Mucosa of descending colon (tissue), 3 donors: Measurements from ENCODE around the gene ITGB5. TPM values are rescaled to one million over a fixed set of nuclear protein-coding genes. Genes with fewer than 3 reads are reported as not detected.

Experiments
- ATAC-seq: fragments of 200-7000 bp; cut with Tn5 transposase; one replicate; pipeline ENCODE4 v1.9.1; 2020; ENCODE audit warnings: mild to moderate bottlenecking, moderate library complexity
- DNase-seq, 3 donors: peaks; one replicate each; pipeline ENCODE4 v3.0.0-alpha.2; 2020
- H3K36me3 ChIP-seq: fragments of 200-600 bp; one replicate; pipeline ENCODE4 v1.8.0; 2021; ENCODE audit warnings: low read depth, mild to moderate bottlenecking
- H3K4me1 ChIP-seq: fragments of 200-600 bp; one replicate; pipeline ENCODE4 v1.8.0; 2021; ENCODE audit warnings: low read depth, mild to moderate bottlenecking
- H3K4me3 ChIP-seq: fragments of 200-600 bp; one replicate; pipeline ENCODE4 v1.8.0; 2021; ENCODE audit warnings: mild to moderate bottlenecking
- H3K9me3 ChIP-seq: fragments of 200-600 bp; one replicate; pipeline ENCODE4 v1.8.0; 2021; ENCODE audit warnings: mild to moderate bottlenecking
- intact Hi-C, 2 donors: fragments of 100-400 bp; cut with DNase I in 1 of 2; cut with micrococcal nuclease in 1 of 2; formaldehyde crosslinking; loops; one replicate each; pipeline versions ENCODE4 v1.11.0 to v1.11.1; 2022; cut with DNase I, micrococcal nuclease
- microRNA-seq: library from miRNA; unstranded; fragments of <30 nt; microRNA quantifications from one replicate; pipeline ENCODE4, GENCODE V29; 2019
- total RNA-seq, 3 donors: library from RNA; stranded (reverse); fragmentation: NEBNext Ultra II Directional in 2 of 3; extraction: Animal tissue kit (Norgen Biotek cat#: 25700) in 2 of 3; gene quantifications; one replicate each; pipeline versions ENCODE4 v1.2.1 to v1.2.4, GENCODE V29; 2021 to 2023
- TF ChIP-seq, protein P1 (sequence below): fragments of 200-600 bp; IDR thresholded peaks from one replicate; pipeline ENCODE4 v1.8.0; 2022; ENCODE audit warnings: antibody characterized with exemption, mild to moderate bottlenecking
- donor health status: DM: no; HTN: no; CAD: no; lungs with moderate emphysema.
- donor health status: DM: no; HTN: no; CAD: no.
- donor health status: DM: no; HTN: yes; CAD: no.

ITGB5 gene
- total RNA-seq, 3 donors from 2014 or later, result 67.9 to 102 (median 69.6) TPM

DNA sequence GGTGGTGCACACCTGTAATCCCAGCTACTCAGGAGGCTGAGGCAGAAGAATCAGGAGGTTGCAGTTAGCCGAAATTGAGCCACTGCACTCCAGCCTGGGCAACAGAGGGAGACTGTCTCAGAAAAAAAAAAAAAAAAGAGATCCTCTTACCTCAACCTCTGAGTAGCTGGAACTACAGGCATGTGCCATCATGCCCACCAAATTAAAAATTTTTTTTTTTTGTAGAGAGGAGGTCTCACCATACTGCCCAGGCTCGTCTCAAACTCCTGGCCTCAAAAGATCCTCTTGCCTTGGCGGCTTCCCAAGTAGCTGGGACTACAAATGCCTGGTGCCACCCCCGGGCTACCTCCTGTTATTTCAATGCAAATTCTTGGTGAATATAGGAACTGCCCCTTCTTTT, 155.4 kb downstream of the ITGB5 start:
- ATAC-seq (no peak), DNase-seq (no peak)
- Histone ChIP-seq H3K4me3 (no peak overlapping the region), H3K4me1 (peaks cover 9% of the 10 kb centered on the region), H3K36me3 (no peaks in the 10 kb centered on the region), H3K9me3 (no peaks in the 10 kb centered on the region)
- intact Hi-C loops, result no loop called here
- TF ChIP-seq, protein P1, sequence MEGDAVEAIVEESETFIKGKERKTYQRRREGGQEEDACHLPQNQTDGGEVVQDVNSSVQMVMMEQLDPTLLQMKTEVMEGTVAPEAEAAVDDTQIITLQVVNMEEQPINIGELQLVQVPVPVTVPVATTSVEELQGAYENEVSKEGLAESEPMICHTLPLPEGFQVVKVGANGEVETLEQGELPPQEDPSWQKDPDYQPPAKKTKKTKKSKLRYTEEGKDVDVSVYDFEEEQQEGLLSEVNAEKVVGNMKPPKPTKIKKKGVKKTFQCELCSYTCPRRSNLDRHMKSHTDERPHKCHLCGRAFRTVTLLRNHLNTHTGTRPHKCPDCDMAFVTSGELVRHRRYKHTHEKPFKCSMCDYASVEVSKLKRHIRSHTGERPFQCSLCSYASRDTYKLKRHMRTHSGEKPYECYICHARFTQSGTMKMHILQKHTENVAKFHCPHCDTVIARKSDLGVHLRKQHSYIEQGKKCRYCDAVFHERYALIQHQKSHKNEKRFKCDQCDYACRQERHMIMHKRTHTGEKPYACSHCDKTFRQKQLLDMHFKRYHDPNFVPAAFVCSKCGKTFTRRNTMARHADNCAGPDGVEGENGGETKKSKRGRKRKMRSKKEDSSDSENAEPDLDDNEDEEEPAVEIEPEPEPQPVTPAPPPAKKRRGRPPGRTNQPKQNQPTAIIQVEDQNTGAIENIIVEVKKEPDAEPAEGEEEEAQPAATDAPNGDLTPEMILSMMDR, result no peak

DNA sequence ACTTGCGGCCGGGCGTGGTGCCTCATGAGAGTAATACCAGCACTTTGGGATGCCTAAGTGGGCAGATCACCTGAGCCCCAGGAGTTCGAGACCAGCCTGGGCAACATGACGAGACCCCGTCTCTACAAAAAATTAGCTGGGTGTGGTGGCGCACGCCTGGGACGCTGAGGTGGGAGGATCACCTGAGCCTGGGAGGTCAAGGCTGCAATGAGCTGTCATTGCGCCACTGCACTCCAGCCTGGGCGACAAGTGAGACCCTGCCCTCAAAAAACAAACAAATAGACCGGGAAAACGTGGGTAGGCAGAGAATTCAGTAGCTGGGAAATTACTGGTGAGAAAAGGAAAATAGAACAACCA, 156.2 kb downstream of the ITGB5 start:
- intact Hi-C loops, result no loop called here
- Histone ChIP-seq H3K36me3 (no peaks in the 10 kb centered on the region), H3K4me3 (peak overlapping the region; percentile 30), H3K9me3 (no peaks in the 10 kb centered on the region), H3K4me1 (peaks cover 9% of the 10 kb centered on the region)
- TF ChIP-seq, protein P1, result no peak
- DNase-seq (peak in 1 of 3 donors; percentile 45), ATAC-seq (peak; percentile 9)

DNA sequence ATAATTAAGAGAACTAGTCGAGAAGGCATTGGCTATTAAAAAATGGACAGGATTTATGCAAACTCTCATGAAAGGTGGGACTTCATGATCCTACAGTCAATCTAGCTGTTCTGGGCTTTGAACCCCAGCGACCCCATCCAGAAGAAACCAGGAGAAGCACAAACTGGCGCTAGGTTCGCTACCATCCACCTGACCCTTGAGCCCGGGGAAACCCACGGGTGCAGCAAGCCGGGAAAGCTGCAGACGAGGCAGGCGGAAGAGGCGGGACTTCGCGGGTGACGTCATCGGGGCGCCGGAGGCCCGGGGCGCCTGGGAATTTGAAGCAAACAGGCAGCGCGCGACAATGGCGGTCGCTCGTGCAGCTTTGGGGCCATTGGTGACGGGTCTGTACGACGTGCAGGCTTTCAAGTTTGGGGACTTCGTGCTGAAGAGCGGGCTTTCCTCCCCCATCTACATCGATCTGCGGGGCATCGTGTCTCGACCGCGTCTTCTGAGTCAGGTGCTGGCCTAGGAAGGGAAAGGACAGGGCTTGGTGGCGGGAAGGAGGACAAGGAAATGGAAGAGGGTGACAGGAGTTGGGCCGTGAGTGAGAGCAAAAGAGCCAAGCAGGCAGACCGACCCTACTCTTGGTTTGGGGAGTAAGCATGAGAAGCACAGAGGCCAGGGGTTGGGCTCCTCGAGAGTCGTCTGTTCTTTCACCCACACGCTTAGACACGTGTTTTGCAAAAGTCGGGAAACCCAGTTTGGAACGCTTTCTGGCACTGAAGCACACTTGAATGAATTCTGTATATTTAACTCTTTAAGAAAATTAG, 156.8 kb downstream of the ITGB5 start, which contains the start of gene UMPS:
Gene UMPS, plus strand, starts transcription at position 324 of the 812 bp plus-strand sequence. Its CDS starts 20 bp downstream, at position 344.
- Histone ChIP-seq H3K4me1 (peaks cover 9% of the 10 kb centered on the region), H3K4me3 (peak within 1 kb of the TSS; percentile 30), H3K36me3 (no peaks in the 10 kb centered on the region), H3K9me3 (no peaks in the 10 kb centered on the region)
- TF ChIP-seq, protein P1, result no peak
- peak; percentile 100 for ATAC-seq
- DNase-seq, result peak; percentile 95 to 97 (median 97)
- intact Hi-C loops, result no loop called here

DNA sequence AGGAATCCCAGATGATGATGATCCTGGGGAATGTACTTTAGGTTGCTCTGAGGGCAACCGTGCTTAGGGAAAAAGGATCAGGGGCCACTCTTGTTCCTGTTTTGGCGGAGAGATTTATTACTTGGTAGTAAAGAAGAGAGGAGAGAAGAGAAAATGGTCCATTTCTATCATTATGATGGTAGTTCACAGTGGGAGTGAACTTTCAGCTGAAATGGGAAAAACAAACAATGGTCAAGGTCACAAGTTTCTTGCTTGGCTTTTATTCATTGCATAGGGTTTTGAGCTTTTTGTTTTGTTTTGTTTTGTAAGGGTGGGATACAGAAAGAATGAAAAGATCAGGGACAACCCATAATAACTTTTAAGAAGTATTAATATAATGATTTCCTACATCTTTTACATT, 164.6 kb downstream of the ITGB5 start:
- no peak for DNase-seq

DNA sequence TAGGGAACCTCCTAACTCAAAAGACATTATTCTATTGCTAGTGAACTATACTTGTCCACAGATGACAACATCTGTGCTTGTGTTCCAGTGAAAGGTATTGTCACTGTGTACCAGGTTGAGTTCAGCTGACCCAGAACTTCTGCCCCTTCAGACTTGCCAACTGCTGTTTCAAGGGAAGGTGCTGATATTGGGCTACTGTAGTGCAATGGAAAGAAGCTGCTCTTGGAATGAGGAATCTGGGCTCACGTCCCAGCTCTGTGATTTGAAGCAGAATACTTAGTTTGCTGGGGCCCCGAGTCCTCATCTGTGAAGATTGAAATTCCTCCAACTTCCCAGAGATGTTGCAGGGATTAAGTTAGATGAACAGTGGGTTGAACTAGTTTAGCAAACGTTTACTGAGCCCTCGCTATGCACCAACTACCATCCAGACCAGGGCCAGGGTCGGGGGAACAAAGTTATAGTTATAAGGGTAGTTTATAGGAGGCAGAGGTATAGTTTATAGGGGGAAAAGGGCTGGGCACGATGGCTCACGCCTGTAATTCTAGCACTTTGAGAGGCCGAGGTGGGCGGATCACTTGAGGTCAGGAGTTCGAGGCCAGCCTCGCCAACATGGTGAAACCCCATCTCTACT, 172.8 kb downstream of the ITGB5 start:
- no peak for ATAC-seq
- Histone ChIP-seq H3K4me3 (no peak overlapping the region), H3K36me3 (no peaks in the 10 kb centered on the region), H3K9me3 (no peaks in the 10 kb centered on the region), H3K4me1 (no peaks in the 10 kb centered on the region)
- intact Hi-C loops, result no loop called here
- TF ChIP-seq, protein P1, result no peak
- DNase-seq, result no peak

More for the DNA sequence above, 164.6 kb downstream of the ITGB5 start:
- Histone ChIP-seq H3K9me3 (no peaks in the 10 kb centered on the region), H3K36me3 (no peaks in the 10 kb centered on the region), H3K4me3 (no peak overlapping the region), H3K4me1 (no peaks in the 10 kb centered on the region)
- intact Hi-C loops, result no loop called here
- ATAC-seq, result no peak
- TF ChIP-seq, protein P1, result no peak

Small RNA genes lying within 50 kb of the gene (microRNA-seq; reads per million reads assigned to microRNA genes)
- not detected for gene MIR544B

Other genes with a start within 250 kb of the ITGB5 start
- 10 to 100 TPM; 22.6 to 25.7 (median 23.6) TPM for gene UMPS, start 156.9 kb downstream of the ITGB5 start, total RNA-seq
- 100 to 1,000 TPM; 445 to 923 (median 899) TPM for gene MUC13, start 47.4 kb upstream of the ITGB5 start, total RNA-seq
- gene HEG1, start 168.6 kb upstream of the ITGB5 start, total RNA-seq, result 10 to 100 TPM in 2 of 3 donors, 1 to 10 TPM in 1; 7.4 to 45.3 (median 15.0) TPM